GM19372 (cell line): Measurements from ENCODE around the gene GPRC5B.

Source experiments
- ATAC-seq: cut with Tn5 transposase; IDR thresholded peaks from one replicate; pipeline ENCODE4 v1.9.1; 2021; ENCODE audit warnings: mild to moderate bottlenecking, low read depth, moderate library complexity; ENCODE audit not compliant: unreplicated experiment

Gene GPRC5B

DNA sequence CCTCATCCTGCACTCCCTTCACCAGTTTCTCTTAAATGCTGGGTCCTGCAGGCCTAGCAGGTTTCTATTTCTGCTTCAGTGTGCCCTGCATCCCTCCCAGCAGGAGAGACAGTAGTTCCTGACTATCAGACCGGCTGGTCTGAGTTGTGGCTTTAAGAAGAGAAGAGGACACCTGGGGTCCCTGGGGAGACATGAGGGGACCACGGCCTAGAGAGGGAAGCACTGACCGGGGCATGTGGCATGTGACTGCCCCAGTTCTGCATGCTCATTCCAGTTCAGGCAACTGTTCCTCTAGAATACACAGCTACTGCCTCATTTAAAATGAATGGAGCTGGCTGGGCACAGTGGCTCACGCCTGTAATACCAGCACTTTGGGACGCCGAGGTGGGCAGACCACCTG, 61.3 kb downstream of the GPRC5B start:
- no peak for ATAC-seq

DNA sequence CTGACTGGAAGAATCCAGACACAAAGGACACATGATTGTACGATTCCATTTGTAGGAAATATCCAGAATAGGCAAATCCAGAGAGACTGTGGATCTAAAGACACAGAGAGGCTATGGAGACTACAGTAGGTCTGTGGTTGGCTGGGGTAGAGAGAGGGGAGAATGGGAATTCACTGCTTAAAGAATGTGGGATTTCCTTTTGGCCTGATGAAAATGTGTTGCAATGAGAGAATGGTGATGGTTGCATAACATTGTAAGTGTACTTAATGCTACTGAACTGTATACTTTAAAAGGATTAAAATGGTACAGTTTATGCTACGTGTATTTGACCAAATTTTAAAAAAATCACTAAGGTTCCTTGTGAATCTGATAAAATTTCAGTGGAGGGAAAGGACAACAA, 62.1 kb downstream of the GPRC5B start:
- no peak for ATAC-seq

DNA sequence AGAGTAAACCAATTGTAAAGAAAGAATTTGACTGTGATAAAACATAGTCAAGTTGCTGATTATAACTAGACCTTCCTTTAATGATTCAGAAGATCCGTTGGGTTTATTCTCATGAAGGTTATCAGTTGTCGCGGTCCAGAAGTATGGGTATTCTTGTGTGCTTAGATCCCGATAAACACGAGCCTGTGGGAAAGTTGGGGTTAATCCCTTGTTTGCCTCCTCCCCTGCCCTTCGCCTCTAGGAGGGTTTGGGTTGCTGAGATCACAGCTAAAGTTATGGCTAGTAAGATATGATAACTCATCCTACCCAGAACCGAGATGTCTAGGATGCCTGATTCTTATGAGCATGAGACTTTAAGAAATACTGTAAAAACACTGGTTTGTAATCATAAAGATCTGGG, 66.8 kb downstream of the GPRC5B start:
- no peak for ATAC-seq

DNA sequence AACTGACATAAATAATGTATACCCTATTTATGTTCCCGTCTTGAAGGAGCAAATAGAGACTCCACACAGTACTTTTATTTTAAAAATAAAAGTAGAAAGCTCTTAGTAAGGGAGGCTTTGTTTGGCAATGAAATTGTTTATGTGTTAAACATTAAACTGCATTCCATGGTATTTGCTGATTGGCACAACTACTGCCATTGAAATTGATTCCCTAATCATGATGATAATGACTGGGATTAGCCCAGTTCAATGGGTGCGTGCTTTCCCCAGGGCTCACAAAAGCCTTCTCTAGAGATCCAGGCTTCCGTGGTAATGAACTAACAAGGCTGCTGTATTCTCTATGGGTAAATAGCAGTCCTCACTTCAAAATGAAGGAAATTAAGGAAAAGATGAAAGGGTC, 67.5 kb downstream of the GPRC5B start:
- ATAC-seq, result no peak

- ATAC-seq, result no peak
Observed at GRCh38 chr16:19815418-19815817, 69.2 kb downstream of the GPRC5B start.

DNA sequence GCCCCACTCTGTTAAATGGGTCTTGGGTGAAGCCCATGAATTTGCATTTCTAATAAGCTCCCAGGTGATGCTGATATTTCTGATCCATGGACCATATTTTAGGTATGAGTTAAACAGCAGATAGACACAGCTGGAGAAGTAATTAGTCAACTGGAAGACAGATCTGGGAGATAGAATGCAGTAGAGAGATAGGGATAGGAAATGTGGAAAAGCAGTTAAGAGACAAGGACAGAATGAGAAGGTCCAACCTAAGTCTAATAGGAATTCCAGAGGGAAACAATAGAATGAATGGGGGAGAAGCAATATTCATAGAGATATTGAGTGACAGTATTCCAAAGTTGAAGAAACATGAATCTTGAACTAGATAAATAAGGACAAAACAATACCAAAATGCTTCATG, 71.7 kb downstream of the GPRC5B start:
- ATAC-seq, result no peak

GRCh38 chr16:19810817-19811731, 73.6 kb downstream of the GPRC5B start:
- ATAC-seq, result no peak

- no peak for ATAC-seq
Observed at GRCh38 chr16:19809693-19810092, 75.0 kb downstream of the GPRC5B start.

DNA sequence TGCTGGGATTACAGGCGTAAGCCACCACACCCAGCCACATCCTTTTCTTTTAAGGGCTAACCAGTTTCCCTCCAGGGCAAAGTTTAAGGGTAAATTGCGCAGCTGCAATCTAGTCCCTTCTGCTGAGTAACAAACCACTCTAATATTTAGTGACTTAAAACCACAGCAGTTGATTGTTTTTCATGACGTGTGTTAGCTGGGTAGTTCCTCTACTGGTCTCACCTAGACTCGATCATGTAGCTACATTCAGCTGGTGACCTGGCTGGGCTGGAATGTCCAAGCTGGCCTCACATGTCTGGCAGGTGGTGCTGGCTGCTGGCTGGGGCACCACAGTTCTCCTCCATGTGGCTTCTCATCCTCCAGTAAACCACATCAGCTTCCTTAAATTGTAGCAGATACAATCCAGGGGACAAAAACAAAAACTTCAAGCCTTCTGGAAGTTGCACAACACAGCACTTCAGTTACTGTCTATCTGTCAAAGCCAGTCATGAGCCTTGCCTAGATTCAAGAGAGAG, 75.5 kb downstream of the GPRC5B start:
- no peak for ATAC-seq

GRCh38 chr16:19808061-19808641, 76.5 kb downstream of the GPRC5B start:
- ATAC-seq, result peak; percentile 56
